Measurements from ENCODE around the gene FTSJ3. TPM values are rescaled to one million over a fixed set of nuclear protein-coding genes. Genes with fewer than 3 reads are reported as not detected.

Gene FTSJ3
- total RNA-seq, 1 donor from 2014 or later = 50.2 TPM

DNA sequence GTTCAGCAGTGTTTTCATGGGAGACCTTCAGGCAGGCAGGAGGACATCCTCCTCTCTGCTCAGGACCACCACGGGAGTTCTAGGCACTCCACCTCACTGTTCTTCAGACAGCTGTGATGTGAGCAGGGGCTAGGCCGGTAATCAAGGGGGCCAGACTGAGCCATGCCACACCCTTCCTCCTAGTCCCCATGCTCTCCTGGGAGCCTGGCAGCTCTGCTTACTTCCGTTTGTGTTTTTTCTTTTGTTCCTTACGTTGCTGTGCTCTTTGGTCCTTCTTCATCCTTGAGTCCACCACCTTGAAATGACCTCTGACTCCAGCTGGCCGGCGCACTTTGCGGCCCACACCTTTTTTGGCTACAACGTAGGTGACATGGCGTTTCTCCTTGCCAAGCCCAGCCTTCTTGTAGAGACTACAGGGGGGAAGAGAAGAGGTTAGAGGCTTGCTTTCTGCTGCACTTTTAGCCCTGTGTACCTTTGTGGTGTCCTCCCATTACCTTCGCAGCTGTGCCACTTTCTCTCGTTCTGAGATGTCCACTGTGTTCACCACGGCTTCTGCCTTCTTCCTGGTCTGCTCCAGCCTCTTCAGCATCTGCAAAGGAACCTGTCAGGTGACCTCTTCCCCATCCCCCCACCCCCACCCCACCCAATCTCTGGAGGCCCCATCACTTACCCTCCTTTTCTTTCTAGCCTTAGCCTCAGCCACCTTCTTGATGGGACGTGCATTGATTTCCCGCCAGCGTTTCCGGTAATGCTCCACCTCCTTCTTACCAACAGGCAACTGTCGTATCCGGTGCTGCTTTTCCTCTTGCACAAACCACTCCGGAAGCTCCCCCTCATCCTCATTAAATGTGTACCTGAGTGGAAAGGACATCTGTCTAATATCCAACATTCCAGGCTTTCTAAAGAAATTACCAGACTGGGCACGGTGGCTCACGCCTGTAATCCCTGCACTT lies 7.6 kb downstream of the FTSJ3 start:
- no peaks in the 10 kb centered on the region for H3K4me1 ChIP-seq (ENCODE audit: insufficient read depth, low read length)
- H3K36me3 Mint-ChIP-seq (ENCODE audit: low read depth, unreplicated experiment) = peaks cover 47% of the 10 kb centered on the region
- no peak overlapping the region for H3K4me2 ChIP-seq (ENCODE audit: low read length)
- TF ChIP-seq EZH2 (IDR thresholded peaks at IDR 0.05; ENCODE audit: insufficient read depth, low read length) = no peak
- TF ChIP-seq, protein P1, sequence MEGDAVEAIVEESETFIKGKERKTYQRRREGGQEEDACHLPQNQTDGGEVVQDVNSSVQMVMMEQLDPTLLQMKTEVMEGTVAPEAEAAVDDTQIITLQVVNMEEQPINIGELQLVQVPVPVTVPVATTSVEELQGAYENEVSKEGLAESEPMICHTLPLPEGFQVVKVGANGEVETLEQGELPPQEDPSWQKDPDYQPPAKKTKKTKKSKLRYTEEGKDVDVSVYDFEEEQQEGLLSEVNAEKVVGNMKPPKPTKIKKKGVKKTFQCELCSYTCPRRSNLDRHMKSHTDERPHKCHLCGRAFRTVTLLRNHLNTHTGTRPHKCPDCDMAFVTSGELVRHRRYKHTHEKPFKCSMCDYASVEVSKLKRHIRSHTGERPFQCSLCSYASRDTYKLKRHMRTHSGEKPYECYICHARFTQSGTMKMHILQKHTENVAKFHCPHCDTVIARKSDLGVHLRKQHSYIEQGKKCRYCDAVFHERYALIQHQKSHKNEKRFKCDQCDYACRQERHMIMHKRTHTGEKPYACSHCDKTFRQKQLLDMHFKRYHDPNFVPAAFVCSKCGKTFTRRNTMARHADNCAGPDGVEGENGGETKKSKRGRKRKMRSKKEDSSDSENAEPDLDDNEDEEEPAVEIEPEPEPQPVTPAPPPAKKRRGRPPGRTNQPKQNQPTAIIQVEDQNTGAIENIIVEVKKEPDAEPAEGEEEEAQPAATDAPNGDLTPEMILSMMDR (IDR thresholded peaks at IDR 0.05; ENCODE audit: insufficient read depth, low read depth, low read length) = no peak
- no peaks in the 10 kb centered on the region for H3K27me3 Mint-ChIP-seq (ENCODE audit: low read depth, unreplicated experiment)
- no peak overlapping the region for H3K27ac Mint-ChIP-seq (ENCODE audit: unreplicated experiment)
- H2AFZ ChIP-seq (ENCODE audit: low read depth, low read length) = no peak overlapping the region
- H3K4me3 ChIP-seq (ENCODE audit: insufficient read depth, low read depth, low read length) = no peak overlapping the region
- H3K27ac ChIP-seq (ENCODE audit: low read depth, low read length) = no peak overlapping the region
- H3K9ac ChIP-seq (ENCODE audit: low read length) = no peak overlapping the region
- no peaks in the 10 kb centered on the region for H3K9me3 Mint-ChIP-seq (ENCODE audit: unreplicated experiment)
- no peak overlapping the region for H3K4me3 Mint-ChIP-seq (ENCODE audit: unreplicated experiment)
- H3K79me2 ChIP-seq (ENCODE audit: insufficient read depth, low read length) = peaks cover 57% of the 10 kb centered on the region
- H4K20me1 ChIP-seq (ENCODE audit: insufficient read depth, low read length) = peaks cover 66% of the 10 kb centered on the region
- no peaks in the 10 kb centered on the region for H3K9me3 ChIP-seq (ENCODE audit: insufficient read depth, low read depth, low read length)
- peaks cover 84% of the 10 kb centered on the region for H3K36me3 ChIP-seq (ENCODE audit: insufficient read depth, low read length)
- FAIRE-seq (no peak), DNase-seq (ENCODE audit: low read depth) (no peak)
- H3K27me3 ChIP-seq (ENCODE audit: insufficient read depth, low read length) = no peaks in the 10 kb centered on the region
- peaks cover 5% of the 10 kb centered on the region for H3K4me1 Mint-ChIP-seq (ENCODE audit: low read depth, unreplicated experiment)

DNA sequence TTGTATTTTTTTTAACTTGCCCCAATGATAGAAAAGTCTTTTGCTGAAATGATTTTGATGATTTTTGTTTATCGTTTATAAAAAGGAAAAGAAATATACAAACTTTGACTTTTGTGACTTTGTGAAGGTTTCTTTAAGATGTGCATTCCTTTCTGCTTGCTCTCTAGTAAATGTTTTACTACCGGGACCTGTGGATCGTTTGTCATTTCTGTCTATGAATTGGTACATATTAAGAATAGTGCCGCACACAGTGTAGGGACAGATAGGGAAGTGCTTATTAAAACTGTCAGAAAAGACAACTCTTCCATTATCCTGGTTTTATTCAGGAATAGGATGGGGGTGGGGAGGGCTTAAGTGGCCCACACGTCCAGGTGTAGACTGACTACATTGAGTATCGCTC lies 8.3 kb downstream of the FTSJ3 start:
- H3K9me3 Mint-ChIP-seq (ENCODE audit: unreplicated experiment) = no peaks in the 10 kb centered on the region
- no peaks in the 10 kb centered on the region for H3K4me1 ChIP-seq (ENCODE audit: insufficient read depth, low read length)

More for the DNA sequence above, 8.3 kb downstream of the FTSJ3 start:
- peaks cover 2% of the 10 kb centered on the region for H3K4me1 Mint-ChIP-seq (ENCODE audit: low read depth, unreplicated experiment)
- Histone ChIP-seq H3K4me3 (ENCODE audit: insufficient read depth, low read depth, low read length) (no peak overlapping the region), H3K4me2 (ENCODE audit: low read length) (no peak overlapping the region), H3K27ac (ENCODE audit: low read depth, low read length) (no peak overlapping the region), H3K36me3 (ENCODE audit: insufficient read depth, low read length) (peaks cover 87% of the 10 kb centered on the region), H3K79me2 (ENCODE audit: insufficient read depth, low read length) (peaks cover 50% of the 10 kb centered on the region), H3K9me3 (ENCODE audit: insufficient read depth, low read depth, low read length) (no peaks in the 10 kb centered on the region), H2AFZ (ENCODE audit: low read depth, low read length) (no peak overlapping the region), H3K9ac (ENCODE audit: low read length) (no peak overlapping the region), H4K20me1 (ENCODE audit: insufficient read depth, low read length) (peaks cover 66% of the 10 kb centered on the region), H3K27me3 (ENCODE audit: insufficient read depth, low read length) (no peaks in the 10 kb centered on the region)
- DNase-seq (ENCODE audit: low read depth) (no peak), FAIRE-seq (no peak)
- H3K4me3 Mint-ChIP-seq (ENCODE audit: unreplicated experiment) = no peak overlapping the region
- H3K36me3 Mint-ChIP-seq (ENCODE audit: low read depth, unreplicated experiment) = peaks cover 41% of the 10 kb centered on the region
- TF ChIP-seq EZH2 (IDR thresholded peaks at IDR 0.05; ENCODE audit: insufficient read depth, low read length) = no peak
- TF ChIP-seq, protein P1 (IDR thresholded peaks at IDR 0.05; ENCODE audit: insufficient read depth, low read depth, low read length) = no peak
- H3K27me3 Mint-ChIP-seq (ENCODE audit: low read depth, unreplicated experiment) = no peaks in the 10 kb centered on the region
- no peak overlapping the region for H3K27ac Mint-ChIP-seq (ENCODE audit: unreplicated experiment)

Data from astrocyte (in vitro differentiated cells and primary cell).